Testis (tissue), 2 donors: ENCODE data around the gene ACSL1.
"Not testable (repeated sequence)": the region's sequence is repeated elsewhere in the genome, so short reads cannot be mapped to it uniquely, and the experiment has no call there.

Experiments
- CTCF ChIP-seq, 3 experiments: fragments of 450-650 bp in 2 of 3; fragments of 200-600 bp in 1 of 3; sonication (generic) in 1 of 3; IDR thresholded peaks; one replicate each; pipeline ENCODE4 v1.5.1; 2016 to 2019; ENCODE audit warnings: antibody characterized with exemption in 3 of 3, mild to moderate bottlenecking in 2 of 3, moderate library complexity in 1 of 3
- POLR2A ChIP-seq: fragments of 450-650 bp; IDR thresholded peaks from one replicate; pipeline ENCODE4 v1.6.1; 2017; ENCODE audit warnings: antibody characterized with exemption, mild to moderate bottlenecking, moderate library complexity

DNA sequence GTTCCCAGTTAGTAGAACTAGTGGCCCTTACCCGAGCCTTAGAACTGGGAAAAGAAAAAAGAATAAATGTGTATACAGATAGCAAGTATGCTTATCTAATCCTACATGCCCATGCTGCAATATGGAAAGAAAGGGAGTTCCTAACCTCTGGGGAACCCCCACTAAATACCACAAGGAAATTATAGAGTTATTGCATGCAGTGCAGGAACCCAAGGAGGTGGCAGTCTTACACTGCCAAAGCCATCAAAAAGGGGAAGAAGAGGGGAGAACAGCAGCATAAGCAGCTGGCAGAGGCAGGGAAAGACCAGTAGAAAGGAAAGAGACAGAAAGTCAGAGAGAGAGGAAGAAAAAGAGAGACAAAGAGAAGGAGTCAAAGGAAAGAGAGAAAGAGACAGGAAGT lies 86.2 kb downstream of the ACSL1 start:
- not testable (repeated sequence) for TF ChIP-seq CTCF (IDR thresholded peaks at IDR 0.05); POLR2A
